BLaER1 (cell line): Measurements from ENCODE around the gene UFM1.

Source experiments
- H3K27ac ChIP-seq: shearing (Covaris generic); formaldehyde crosslinking; 2 replicates; pipeline ENCODE4 v1.8.1; 2022
- H3K27me3 ChIP-seq: shearing (Covaris generic); formaldehyde crosslinking; 2 replicates; pipeline ENCODE4 v1.8.1; 2022
- H3K36me3 ChIP-seq: shearing (Covaris generic); formaldehyde crosslinking; 2 replicates; pipeline ENCODE4 v1.8.1; 2022
- H3K4me1 ChIP-seq: shearing (Covaris generic); formaldehyde crosslinking; 2 replicates; pipeline ENCODE4 v1.8.1; 2022
- H3K4me2 ChIP-seq: shearing (Covaris generic); formaldehyde crosslinking; 2 replicates; pipeline ENCODE4 v1.8.1; 2022
- H3K4me3 ChIP-seq: shearing (Covaris generic); formaldehyde crosslinking; 2 replicates; pipeline ENCODE4 v1.8.1; 2022
- H3K9ac ChIP-seq: shearing (Covaris generic); formaldehyde crosslinking; 2 replicates; pipeline ENCODE4 v1.8.1; 2022
- H3K9me3 ChIP-seq: shearing (Covaris generic); formaldehyde crosslinking; 2 replicates; pipeline ENCODE4 v1.8.1; 2022
- H4K20me1 ChIP-seq: shearing (Covaris generic); formaldehyde crosslinking; 2 replicates; pipeline ENCODE4 v1.8.1; 2022
- Cebpa-rat ChIP-seq: shearing (Covaris generic); IDR thresholded peaks from 2 replicates; pipeline ENCODE4 v1.8.1; 2022

Gene UFM1

DNA sequence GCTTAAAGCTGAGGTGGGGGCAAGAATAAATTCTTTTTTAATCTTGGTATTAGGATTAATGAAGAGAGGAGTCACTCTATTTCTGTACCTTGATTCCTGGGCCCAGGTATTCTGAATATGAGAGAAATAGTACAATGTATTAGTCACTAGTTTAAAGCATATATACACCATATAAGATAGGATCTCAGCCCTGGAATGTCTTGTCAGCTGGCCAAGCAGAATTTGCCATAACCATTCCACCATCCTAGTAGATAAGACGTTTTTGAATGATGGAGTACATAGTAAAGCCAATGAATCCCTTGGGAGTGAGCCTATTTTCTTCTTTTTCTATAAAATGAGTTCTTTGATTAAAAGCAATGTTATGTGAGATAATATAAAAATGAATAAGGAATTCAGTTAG lies 55.6 kb downstream of the UFM1 start:
- H3K9ac ChIP-seq = no peak overlapping the region
- H4K20me1 ChIP-seq = no peaks in the 10 kb centered on the region
- no peaks in the 10 kb centered on the region for H3K36me3 ChIP-seq
- no peak overlapping the region for H3K4me3 ChIP-seq
- no peaks in the 10 kb centered on the region for H3K4me1 ChIP-seq
- no peak for TF ChIP-seq Cebpa-rat
- H3K4me2 ChIP-seq = no peak overlapping the region
- no peaks in the 10 kb centered on the region for H3K27me3 ChIP-seq
- H3K9me3 ChIP-seq = no peaks in the 10 kb centered on the region
- no peak overlapping the region for H3K27ac ChIP-seq

GRCh38 chr13:38409771-38410170 lies 60.1 kb downstream of the UFM1 start:
- no peak overlapping the region for H3K4me3 ChIP-seq
- no peaks in the 10 kb centered on the region for H3K36me3 ChIP-seq
- no peaks in the 10 kb centered on the region for H4K20me1 ChIP-seq
- no peak for TF ChIP-seq Cebpa-rat
- no peaks in the 10 kb centered on the region for H3K4me1 ChIP-seq
- H3K27me3 ChIP-seq = no peaks in the 10 kb centered on the region
- no peak overlapping the region for H3K27ac ChIP-seq
- no peak overlapping the region for H3K4me2 ChIP-seq
- H3K9me3 ChIP-seq = no peaks in the 10 kb centered on the region
- no peak overlapping the region for H3K9ac ChIP-seq

DNA sequence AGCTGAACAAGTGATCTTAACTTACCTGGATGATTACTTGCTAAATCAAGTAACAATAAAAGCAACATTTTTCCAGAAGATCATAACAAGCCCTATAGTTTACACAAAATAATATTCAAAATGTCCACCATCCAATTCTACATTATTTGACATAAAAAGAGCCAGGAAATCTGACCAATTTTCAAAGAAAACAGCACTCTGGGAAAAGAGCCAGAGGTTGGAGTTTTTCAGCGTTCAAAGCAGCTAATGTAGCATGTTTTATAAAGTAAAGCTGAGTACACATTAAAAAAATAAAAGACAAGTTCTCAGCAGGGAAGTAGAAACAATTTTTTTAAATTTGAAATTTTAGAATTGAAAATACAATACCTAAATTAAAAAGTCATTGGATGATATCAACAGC lies 62.6 kb downstream of the UFM1 start:
- H3K9ac ChIP-seq = no peak overlapping the region
- no peaks in the 10 kb centered on the region for H3K9me3 ChIP-seq
- no peak overlapping the region for H3K4me2 ChIP-seq
- H3K27me3 ChIP-seq = no peaks in the 10 kb centered on the region
- TF ChIP-seq Cebpa-rat = no peak
- no peak overlapping the region for H3K27ac ChIP-seq
- H3K4me3 ChIP-seq = no peak overlapping the region
- H3K36me3 ChIP-seq = no peaks in the 10 kb centered on the region
- peaks cover 5% of the 10 kb centered on the region for H3K4me1 ChIP-seq
- no peaks in the 10 kb centered on the region for H4K20me1 ChIP-seq
